Measurements from ENCODE around the gene AHI1. TPM values are rescaled to one million over a fixed set of nuclear protein-coding genes. Genes with fewer than 3 reads are reported as not detected.

The AHI1 gene
- total RNA-seq, 1 experiment from 2014 or later = 18.8 TPM

DNA sequence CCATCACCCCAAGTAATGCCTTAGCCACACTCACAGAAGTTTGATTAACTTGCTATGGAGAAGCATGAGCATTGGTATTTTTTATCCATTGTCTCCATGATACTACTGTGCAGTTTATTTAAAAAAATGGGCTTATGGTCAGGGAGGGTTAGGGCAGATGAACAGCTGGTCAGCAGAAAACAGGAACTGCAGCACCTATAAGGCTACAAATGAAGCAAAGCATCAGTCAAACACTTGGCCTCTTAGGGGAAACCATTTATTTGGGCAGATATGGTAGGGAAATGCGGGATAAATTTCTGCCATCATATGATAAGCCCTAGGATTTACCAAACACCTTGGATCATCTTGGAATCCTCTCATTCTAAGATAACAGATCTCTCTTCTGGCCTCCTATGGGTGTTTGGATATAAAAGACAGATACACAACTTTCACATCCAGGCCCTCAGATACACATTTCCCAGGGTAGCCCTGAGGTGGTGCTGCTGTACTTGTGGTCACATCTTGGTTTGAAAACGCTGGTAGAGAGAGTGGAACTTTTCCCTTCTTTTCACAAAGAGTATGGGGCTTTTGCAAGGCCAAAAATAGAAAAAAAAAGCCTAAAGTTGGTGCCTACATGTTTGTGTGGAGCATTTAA is 42.8 kb upstream of the AHI1 start:
- CTCF ChIA-PET = no interaction called here

DNA sequence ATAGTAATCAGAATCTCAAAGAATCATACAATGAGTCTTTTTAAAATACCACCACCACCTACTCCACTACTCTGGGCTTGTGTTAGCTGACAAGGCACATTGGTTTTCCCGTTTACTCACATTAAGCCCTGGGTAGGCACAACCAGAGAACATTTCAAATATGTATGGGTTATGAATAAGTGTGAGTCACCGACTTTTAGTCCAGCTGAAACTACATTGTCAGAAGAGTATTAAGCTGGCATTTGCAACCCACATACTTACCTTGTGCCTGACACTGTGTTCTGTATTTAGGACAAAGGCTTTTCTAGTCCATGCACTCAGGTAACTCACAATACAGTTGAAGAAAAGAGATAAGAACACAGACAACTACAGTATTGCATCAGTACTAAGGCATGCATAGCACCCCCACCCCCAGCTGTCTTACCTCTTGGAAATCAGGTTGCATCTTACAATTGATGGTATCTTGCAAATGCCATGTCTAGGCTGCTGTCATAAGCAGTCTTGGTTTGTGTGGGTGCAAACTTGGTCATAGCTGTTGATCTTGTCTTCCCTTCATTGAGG is 40.3 kb upstream of the AHI1 start:
- ChIA-PET POLR2A (no interaction called here), CTCF (no interaction called here)
- no peak for DNase-seq (ENCODE audit: low spot score)
- Mint-ChIP-seq H3K4me1 (peaks cover 8% of the 10 kb centered on the region), H3K4me3 (no peak overlapping the region), H3K36me3 (no peaks in the 10 kb centered on the region), H3K9me3 (peaks cover 13% of the 10 kb centered on the region), H3K27ac (no peak overlapping the region), H3K27me3 (ENCODE audit: low read depth) (no peaks in the 10 kb centered on the region)
- TF ChIP-seq, protein P1, sequence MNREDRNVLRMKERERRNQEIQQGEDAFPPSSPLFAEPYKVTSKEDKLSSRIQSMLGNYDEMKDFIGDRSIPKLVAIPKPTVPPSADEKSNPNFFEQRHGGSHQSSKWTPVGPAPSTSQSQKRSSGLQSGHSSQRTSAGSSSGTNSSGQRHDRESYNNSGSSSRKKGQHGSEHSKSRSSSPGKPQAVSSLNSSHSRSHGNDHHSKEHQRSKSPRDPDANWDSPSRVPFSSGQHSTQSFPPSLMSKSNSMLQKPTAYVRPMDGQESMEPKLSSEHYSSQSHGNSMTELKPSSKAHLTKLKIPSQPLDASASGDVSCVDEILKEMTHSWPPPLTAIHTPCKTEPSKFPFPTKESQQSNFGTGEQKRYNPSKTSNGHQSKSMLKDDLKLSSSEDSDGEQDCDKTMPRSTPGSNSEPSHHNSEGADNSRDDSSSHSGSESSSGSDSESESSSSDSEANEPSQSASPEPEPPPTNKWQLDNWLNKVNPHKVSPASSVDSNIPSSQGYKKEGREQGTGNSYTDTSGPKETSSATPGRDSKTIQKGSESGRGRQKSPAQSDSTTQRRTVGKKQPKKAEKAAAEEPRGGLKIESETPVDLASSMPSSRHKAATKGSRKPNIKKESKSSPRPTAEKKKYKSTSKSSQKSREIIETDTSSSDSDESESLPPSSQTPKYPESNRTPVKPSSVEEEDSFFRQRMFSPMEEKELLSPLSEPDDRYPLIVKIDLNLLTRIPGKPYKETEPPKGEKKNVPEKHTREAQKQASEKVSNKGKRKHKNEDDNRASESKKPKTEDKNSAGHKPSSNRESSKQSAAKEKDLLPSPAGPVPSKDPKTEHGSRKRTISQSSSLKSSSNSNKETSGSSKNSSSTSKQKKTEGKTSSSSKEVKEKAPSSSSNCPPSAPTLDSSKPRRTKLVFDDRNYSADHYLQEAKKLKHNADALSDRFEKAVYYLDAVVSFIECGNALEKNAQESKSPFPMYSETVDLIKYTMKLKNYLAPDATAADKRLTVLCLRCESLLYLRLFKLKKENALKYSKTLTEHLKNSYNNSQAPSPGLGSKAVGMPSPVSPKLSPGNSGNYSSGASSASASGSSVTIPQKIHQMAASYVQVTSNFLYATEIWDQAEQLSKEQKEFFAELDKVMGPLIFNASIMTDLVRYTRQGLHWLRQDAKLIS (CRISPR knock-in tag; IDR thresholded peaks at IDR 0.05; ENCODE audit: borderline replicate concordance) = no peak
- peak; percentile 65 for ATAC-seq

More for the DNA sequence above, 42.8 kb upstream of the AHI1 start:
- Mint-ChIP-seq H3K27me3 (ENCODE audit: low read depth) (no peaks in the 10 kb centered on the region), H3K4me3 (no peak overlapping the region), H3K4me1 (peaks cover 8% of the 10 kb centered on the region), H3K9me3 (peaks cover 23% of the 10 kb centered on the region), H3K27ac (no peak overlapping the region), H3K36me3 (no peaks in the 10 kb centered on the region)
- TF ChIP-seq, protein P2, sequence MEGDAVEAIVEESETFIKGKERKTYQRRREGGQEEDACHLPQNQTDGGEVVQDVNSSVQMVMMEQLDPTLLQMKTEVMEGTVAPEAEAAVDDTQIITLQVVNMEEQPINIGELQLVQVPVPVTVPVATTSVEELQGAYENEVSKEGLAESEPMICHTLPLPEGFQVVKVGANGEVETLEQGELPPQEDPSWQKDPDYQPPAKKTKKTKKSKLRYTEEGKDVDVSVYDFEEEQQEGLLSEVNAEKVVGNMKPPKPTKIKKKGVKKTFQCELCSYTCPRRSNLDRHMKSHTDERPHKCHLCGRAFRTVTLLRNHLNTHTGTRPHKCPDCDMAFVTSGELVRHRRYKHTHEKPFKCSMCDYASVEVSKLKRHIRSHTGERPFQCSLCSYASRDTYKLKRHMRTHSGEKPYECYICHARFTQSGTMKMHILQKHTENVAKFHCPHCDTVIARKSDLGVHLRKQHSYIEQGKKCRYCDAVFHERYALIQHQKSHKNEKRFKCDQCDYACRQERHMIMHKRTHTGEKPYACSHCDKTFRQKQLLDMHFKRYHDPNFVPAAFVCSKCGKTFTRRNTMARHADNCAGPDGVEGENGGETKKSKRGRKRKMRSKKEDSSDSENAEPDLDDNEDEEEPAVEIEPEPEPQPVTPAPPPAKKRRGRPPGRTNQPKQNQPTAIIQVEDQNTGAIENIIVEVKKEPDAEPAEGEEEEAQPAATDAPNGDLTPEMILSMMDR (IDR thresholded peaks at IDR 0.05) = no peak
- TF ChIP-seq NFATC4 (CRISPR knock-in tag; IDR thresholded peaks at IDR 0.05) (no peak), IRF2 (CRISPR knock-in tag; IDR thresholded peaks at IDR 0.05; ENCODE audit: borderline replicate concordance, low read depth) (no peak)
- TF ChIP-seq, protein P1 (CRISPR knock-in tag; IDR thresholded peaks at IDR 0.05; ENCODE audit: borderline replicate concordance) = no peak
- TF ChIP-seq, protein P3, sequence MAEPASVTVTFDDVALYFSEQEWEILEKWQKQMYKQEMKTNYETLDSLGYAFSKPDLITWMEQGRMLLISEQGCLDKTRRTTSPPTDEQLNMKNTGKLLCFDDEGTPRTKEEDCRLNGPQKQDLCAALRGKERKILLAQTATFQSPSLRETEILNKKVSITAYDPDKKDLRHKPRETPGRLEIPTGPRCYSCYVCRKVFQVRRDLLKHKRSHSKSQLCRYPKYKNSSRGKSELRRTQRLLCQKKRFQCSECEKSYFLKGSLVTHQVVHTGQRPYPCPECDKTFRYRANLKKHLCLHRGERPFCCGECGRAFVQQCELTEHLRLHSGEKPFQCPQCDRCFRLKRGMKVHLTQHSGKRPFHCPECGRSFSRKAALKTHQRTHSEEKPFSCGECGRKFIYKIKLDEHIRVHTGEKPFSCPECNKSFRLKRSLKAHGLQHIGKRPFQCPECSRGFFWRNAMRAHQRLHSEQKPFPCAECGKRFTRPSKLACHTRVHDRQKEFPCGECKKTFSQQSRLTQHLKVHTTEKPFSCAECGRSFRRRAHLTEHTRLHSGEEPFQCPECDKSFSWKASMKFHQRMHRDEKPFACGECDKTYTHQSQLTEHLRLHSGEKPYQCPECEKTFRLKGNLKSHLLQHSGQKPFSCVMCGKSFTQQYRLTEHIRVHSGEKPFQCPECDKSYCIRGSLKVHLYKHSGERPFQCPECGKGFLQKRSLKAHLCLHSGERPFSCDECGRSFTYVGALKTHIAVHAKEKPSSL (CRISPR knock-in tag; conservative IDR thresholded peaks at IDR 0.05) = no peak
- no peak for DNase-seq (ENCODE audit: low spot score)
- POLR2A ChIA-PET = no interaction called here
- ATAC-seq = no peak

DNA sequence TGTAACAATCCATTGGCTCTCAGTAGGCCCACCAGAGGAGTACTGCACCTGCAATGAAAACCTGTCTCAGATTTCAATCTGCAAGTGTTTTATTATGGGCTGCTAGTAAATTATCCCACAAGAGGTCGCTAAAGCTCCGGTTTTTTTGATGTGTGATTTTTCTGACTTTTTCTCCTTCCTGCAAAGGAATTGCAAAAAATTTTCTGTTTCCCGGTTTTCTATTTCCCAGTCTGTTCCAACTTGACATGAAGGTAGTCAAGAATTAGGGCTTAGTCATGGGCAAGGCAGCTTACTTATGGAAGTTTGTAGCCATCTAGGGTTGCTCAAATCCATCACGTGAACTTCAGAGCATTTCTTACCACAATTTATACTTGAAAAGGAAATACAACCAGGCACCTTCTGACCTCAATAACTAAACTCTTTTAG is 38.5 kb upstream of the AHI1 start:
- H3K9me3 Mint-ChIP-seq = peaks cover 13% of the 10 kb centered on the region
- DNase-seq (ENCODE audit: low spot score) (no peak), ATAC-seq (peak; percentile 86)
- no peaks in the 10 kb centered on the region for H3K27me3 Mint-ChIP-seq (ENCODE audit: low read depth)
- H3K27ac Mint-ChIP-seq = no peak overlapping the region
- POLR2A ChIA-PET = interaction anchor here (0.5 kb wide), 1 partner anchor 32 kb away, joined by 3 read pairs; no protein-coding TSS in a partner anchor
- CTCF ChIA-PET = interaction anchor here (0.9 to 1.8 kb wide), 9 partner anchors 10 to 403 kb away, joined by 3 to 10 read pairs (median 4); no protein-coding TSS in a partner anchor
- H3K4me1 Mint-ChIP-seq = peaks cover 8% of the 10 kb centered on the region
- H3K36me3 Mint-ChIP-seq = no peaks in the 10 kb centered on the region
- H3K4me3 Mint-ChIP-seq = no peak overlapping the region
- TF ChIP-seq, protein P3 (CRISPR knock-in tag; conservative IDR thresholded peaks at IDR 0.05) = no peak
- no peak for TF ChIP-seq ESRRA (CRISPR knock-in tag; IDR thresholded peaks at IDR 0.05; ENCODE audit: borderline replicate concordance)
- TF ChIP-seq NR3C1 (CRISPR knock-in tag; conservative IDR thresholded peaks at IDR 0.05; ENCODE audit: low read depth) = no peak
- TF ChIP-seq, protein P4, sequence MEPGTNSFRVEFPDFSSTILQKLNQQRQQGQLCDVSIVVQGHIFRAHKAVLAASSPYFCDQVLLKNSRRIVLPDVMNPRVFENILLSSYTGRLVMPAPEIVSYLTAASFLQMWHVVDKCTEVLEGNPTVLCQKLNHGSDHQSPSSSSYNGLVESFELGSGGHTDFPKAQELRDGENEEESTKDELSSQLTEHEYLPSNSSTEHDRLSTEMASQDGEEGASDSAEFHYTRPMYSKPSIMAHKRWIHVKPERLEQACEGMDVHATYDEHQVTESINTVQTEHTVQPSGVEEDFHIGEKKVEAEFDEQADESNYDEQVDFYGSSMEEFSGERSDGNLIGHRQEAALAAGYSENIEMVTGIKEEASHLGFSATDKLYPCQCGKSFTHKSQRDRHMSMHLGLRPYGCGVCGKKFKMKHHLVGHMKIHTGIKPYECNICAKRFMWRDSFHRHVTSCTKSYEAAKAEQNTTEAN (CRISPR knock-in tag; IDR thresholded peaks at IDR 0.05) = no peak
- no peak for TF ChIP-seq ZNF232 (CRISPR knock-in tag; IDR thresholded peaks at IDR 0.05)
- no peak for TF ChIP-seq JAZF1 (CRISPR knock-in tag; IDR thresholded peaks at IDR 0.05)
- TF ChIP-seq OVOL2 (CRISPR knock-in tag; IDR thresholded peaks at IDR 0.05; ENCODE audit: borderline replicate concordance) = no peak

Measured in WTC11 (cell line).